Activated T-cell treated with anti-CD3 and anti-CD28 coated beads, Interleukin-2, amount 50 U/mL, for 4 hours (primary cell): Measurements from ENCODE around the gene NR4A1. TPM values are rescaled to one million over a fixed set of nuclear protein-coding genes. Genes with fewer than 3 reads are reported as not detected.

Experiments used
- ATAC-seq, 2 donors: fragments of 200-7000 bp; cut with Tn5 transposase; one replicate each; pipeline ENCODE4 v1.10.0; 2021
- DNase-seq: peaks from one replicate; pipeline ENCODE4 v3.0.0-alpha.2; 2020
- H3K27me3 Mint-ChIP-seq: one replicate; pipeline ENCODE4 v1.8.0; 2021; ENCODE audit warnings: low read depth, mixed read lengths
- H3K36me3 Mint-ChIP-seq: one replicate; pipeline ENCODE4 v1.8.0; 2022; ENCODE audit warnings: mixed read lengths; ENCODE audit not compliant: insufficient read depth
- H3K4me1 Mint-ChIP-seq: one replicate; pipeline ENCODE4 v1.8.0; 2021; ENCODE audit warnings: low read depth, mixed read lengths
- H3K4me3 Mint-ChIP-seq: one replicate; pipeline ENCODE4 v1.8.0; 2021; ENCODE audit warnings: mild to moderate bottlenecking, moderate library complexity, mixed read lengths
- H3K9me3 Mint-ChIP-seq: one replicate; pipeline ENCODE4 v1.8.0; 2021; ENCODE audit warnings: mixed read lengths
- total RNA-seq, 3 donors: library from RNA; stranded (reverse); gene quantifications; one replicate each; pipeline ENCODE4 v1.2.1, GENCODE V29; 2021

NR4A1 gene
- total RNA-seq, 3 donors from 2014 or later, result 26.0 to 34.5 (median 31.3) TPM

- DNase-seq (no peak), ATAC-seq (no peak)
- Mint-ChIP-seq H3K36me3 (peaks cover 13% of the 10 kb centered on the region), H3K27me3 (peaks cover 7% of the 10 kb centered on the region), H3K4me3 (no peak overlapping the region), H3K9me3 (no peaks in the 10 kb centered on the region), H3K4me1 (peaks cover 10% of the 10 kb centered on the region)
Measured at GRCh38 chr12:52082026-52082668, 30.9 kb downstream of the NR4A1 start.

DNA sequence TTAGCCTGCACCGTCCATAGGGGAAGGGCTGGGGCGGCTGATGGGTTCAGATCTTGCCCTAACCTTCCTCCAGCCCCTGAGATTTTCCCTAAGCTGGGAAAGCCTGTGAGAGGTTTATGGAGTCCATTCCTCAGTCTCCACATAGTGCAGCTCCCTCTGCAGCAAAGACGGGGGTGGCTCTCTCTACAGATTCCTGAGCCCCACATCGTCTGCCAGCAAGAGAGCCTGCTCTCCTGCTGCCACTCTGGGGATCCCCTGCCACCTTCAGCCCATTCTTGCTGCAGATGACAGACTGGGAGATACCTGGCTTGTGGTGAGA is 31.4 kb downstream of the NR4A1 start:
- Mint-ChIP-seq H3K4me1 (peaks cover 10% of the 10 kb centered on the region), H3K4me3 (no peak overlapping the region), H3K36me3 (peaks cover 13% of the 10 kb centered on the region), H3K9me3 (no peaks in the 10 kb centered on the region), H3K27me3 (peaks cover 11% of the 10 kb centered on the region)
- DNase-seq (no peak), ATAC-seq (no peak)

DNA sequence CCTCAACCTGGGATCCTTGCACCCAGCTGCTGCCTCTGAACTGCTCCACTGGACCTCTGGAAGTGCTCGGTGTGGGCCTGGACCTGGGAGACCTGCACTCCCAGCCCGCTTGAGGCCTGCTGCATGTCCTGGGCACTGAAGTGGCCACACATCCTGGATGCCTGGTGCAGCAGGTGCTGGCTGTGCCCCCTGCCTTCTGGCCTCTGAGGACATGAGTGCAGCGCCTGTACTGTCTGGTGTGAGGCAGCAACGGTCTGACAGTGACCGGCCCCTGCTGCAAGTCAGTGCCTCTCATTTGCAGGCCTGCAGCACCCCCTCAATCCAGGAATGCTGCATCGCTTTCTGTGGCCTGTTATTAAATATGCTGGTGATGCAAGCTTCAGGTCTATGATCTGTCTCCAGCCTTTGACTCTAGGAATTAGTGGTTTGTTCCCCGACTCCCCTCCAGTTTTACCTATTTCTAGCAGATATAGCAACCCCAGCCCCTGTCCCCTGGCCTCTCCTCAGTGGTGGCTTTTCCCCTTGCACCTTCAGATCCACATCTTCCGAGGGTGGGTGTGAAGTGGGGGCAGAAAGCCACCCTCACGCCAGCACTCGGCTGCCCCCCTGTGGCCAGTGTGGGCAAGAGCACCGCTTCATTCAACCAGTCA is 31.9 kb downstream of the NR4A1 start:
- peaks cover 8% of the 10 kb centered on the region for H3K4me1 Mint-ChIP-seq
- H3K9me3 Mint-ChIP-seq, result no peaks in the 10 kb centered on the region
- no peak overlapping the region for H3K4me3 Mint-ChIP-seq
- ATAC-seq (peak; percentile 78 to 81), DNase-seq (peak; percentile 72)
- H3K36me3 Mint-ChIP-seq, result peaks cover 8% of the 10 kb centered on the region
- H3K27me3 Mint-ChIP-seq, result peaks cover 16% of the 10 kb centered on the region

- DNase-seq, result no peak
- no peaks in the 10 kb centered on the region for H3K9me3 Mint-ChIP-seq
- H3K27me3 Mint-ChIP-seq, result peaks cover 19% of the 10 kb centered on the region
- no peak for ATAC-seq
- H3K4me1 Mint-ChIP-seq, result peaks cover 8% of the 10 kb centered on the region
- H3K4me3 Mint-ChIP-seq, result no peak overlapping the region
- peaks cover 5% of the 10 kb centered on the region for H3K36me3 Mint-ChIP-seq
Measured at GRCh38 chr12:52083638-52083996, 32.4 kb downstream of the NR4A1 start.

DNA sequence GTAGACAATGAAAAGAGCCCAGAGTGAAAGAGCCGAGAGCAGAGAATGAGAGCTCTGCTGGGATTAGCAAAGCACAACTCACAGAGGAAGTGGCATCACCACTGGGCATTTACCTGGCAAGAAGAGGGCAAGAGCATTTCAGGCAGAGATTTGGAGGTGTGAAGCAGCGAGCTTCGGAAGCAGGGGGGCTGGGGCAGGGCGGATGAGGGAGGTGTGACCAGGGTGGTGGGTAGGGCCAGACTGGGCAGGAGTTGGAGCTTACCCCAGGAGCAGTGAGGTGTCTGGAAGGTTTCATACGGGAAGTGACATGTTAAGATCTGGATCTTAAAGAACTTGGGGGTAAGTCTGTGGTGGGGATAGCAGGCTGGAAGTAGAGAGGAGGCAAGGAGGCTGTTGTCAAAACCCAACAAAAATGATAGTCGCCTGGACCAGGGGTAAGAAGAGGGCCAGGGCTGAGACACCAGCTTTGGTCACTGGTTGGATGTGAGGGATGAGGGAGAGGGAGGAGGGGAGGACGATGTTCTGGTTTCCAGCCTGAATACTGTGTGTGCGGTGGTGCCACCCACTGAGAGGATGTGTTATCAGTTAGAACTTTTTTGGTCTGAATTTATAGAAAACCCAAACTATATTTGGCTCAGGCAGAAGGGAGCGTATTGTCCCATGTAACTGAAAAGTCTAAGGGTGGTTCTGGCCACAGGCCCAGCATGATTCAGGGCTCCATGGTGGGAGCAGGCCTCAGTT is 33.4 kb downstream of the NR4A1 start:
- Mint-ChIP-seq H3K4me1 (peaks cover 8% of the 10 kb centered on the region), H3K9me3 (no peaks in the 10 kb centered on the region), H3K4me3 (no peak overlapping the region), H3K27me3 (peaks cover 26% of the 10 kb centered on the region), H3K36me3 (no peaks in the 10 kb centered on the region)
- ATAC-seq, result no peak
- DNase-seq, result no peak

DNA sequence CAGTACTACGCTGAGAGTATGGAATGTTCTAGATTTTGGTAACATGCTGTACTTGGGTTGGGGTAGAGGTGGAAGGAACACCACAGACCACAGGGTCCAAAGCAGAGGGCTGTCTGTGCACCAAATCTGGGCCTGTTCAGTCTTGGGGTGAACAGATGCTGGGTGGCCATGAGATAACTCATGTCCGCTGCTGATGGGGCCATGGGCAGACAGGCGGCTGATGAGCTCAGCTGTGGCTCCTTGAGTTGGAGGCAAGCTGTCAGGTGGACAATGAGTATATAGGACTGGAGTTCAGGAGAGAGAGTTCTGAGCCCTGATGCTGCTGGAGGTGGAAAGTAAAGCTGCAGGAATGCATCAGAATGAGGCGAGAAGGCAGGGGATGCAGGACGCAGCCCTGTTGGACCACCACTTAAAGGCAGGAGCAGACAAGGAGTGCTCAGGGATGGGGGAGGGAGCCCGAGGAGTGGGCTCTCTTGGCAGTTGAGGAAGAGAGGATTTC is 34.5 kb downstream of the NR4A1 start:
- ATAC-seq (no peak), DNase-seq (no peak)
- no peak overlapping the region for H3K4me3 Mint-ChIP-seq
- H3K4me1 Mint-ChIP-seq, result peaks cover 8% of the 10 kb centered on the region
- peaks cover 35% of the 10 kb centered on the region for H3K27me3 Mint-ChIP-seq
- no peaks in the 10 kb centered on the region for H3K9me3 Mint-ChIP-seq
- no peaks in the 10 kb centered on the region for H3K36me3 Mint-ChIP-seq

DNA sequence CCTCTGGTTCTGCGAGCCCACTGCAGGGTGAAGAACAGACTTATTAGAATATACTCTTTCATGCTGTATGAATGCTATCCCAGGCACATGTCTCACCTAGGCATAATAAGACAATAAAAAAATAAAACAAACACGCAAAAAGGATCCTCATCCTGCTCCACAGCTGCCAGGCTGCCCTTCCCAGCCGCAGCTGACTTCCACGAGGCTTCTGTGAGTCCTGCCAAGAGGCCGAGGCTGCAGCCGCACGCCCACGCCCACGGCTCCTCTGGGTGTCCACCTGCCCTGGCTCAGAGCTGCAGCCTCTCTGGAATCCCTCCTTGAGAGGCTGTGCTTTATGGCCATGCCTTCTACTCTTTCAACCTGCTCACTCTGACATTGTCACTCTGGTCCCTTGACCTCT is 35.1 kb downstream of the NR4A1 start:
- H3K36me3 Mint-ChIP-seq, result no peaks in the 10 kb centered on the region
- DNase-seq, result no peak
- ATAC-seq, result no peak
- peaks cover 8% of the 10 kb centered on the region for H3K4me1 Mint-ChIP-seq
- H3K4me3 Mint-ChIP-seq, result no peak overlapping the region
- H3K9me3 Mint-ChIP-seq, result no peaks in the 10 kb centered on the region
- peaks cover 41% of the 10 kb centered on the region for H3K27me3 Mint-ChIP-seq

- DNase-seq, result no peak
- Mint-ChIP-seq H3K27me3 (peaks cover 44% of the 10 kb centered on the region), H3K36me3 (no peaks in the 10 kb centered on the region), H3K9me3 (no peaks in the 10 kb centered on the region), H3K4me1 (peaks cover 2% of the 10 kb centered on the region), H3K4me3 (no peak overlapping the region)
- ATAC-seq, result no peak
Measured at GRCh38 chr12:52086944-52087835, 35.9 kb downstream of the NR4A1 start.

DNA sequence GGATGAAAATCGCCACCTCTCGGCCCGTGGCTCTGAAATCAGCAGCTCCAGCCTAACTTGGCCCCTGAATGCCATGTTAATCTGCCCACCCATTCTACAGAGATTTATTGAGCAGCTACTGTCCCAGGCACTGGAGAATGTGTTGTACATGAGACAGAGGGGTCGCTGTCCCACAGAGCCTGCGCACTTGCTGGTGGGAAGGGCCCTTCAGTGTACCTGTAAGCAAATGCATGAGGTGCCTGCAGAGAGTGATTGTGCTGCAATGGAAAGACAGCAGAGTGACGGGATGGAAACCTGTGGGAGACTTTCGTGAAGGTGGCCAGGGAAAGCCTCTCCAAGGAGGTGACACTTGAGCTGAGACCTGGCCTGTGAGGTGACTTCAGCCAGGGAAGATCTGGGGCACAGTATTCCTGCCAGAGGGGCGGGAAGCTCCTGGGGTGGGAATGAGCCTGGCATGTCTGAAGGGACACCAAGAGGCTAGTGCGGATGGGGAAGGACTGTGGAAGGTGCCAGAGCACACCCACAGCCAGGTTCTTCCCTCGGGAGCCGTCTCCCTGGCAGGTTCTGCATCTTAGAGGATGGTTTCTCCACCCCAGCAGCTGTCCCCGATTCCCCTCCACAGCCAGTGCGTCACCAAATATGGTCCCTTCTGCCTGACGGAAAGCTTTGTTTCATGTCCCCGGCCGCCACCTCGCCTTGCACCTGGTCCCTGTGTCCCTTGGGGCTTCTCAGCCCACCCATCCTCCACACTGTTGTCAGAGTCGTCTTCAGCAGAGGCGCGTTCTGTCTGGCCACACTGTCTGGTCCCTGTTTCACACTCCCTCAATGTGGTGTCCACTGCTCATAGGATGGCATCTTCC is 36.9 kb downstream of the NR4A1 start:
- no peak for DNase-seq
- peaks cover 44% of the 10 kb centered on the region for H3K27me3 Mint-ChIP-seq
- no peaks in the 10 kb centered on the region for H3K9me3 Mint-ChIP-seq
- ATAC-seq, result no peak
- H3K4me3 Mint-ChIP-seq, result no peak overlapping the region
- no peaks in the 10 kb centered on the region for H3K36me3 Mint-ChIP-seq
- H3K4me1 Mint-ChIP-seq, result peaks cover 2% of the 10 kb centered on the region

DNA sequence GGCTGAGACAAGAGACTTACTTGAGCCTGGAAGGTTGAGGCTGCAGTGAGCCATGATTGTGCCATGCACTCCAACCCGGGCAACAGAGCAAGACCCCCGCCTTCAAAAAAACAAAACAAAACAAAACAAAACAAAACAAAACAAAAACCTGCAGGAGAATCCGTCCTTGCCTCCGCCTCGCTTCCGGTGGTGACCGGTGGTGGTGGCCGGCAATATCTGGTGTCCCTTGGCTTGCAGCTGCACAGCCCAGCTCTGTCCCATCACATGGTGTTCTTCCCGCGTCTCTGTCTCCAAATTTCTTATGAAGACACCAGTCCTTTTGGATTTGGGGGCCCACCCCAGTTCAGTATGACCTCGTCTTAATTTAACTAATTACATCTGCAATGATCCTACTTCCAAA is 38.2 kb downstream of the NR4A1 start:
- H3K9me3 Mint-ChIP-seq, result no peaks in the 10 kb centered on the region
- H3K36me3 Mint-ChIP-seq, result no peaks in the 10 kb centered on the region
- DNase-seq, result no peak
- H3K4me1 Mint-ChIP-seq, result no peaks in the 10 kb centered on the region
- ATAC-seq, result no peak
- H3K27me3 Mint-ChIP-seq, result peaks cover 47% of the 10 kb centered on the region
- H3K4me3 Mint-ChIP-seq, result no peak overlapping the region

- Mint-ChIP-seq H3K4me3 (no peak overlapping the region), H3K36me3 (no peaks in the 10 kb centered on the region), H3K9me3 (no peaks in the 10 kb centered on the region), H3K27me3 (peaks cover 49% of the 10 kb centered on the region), H3K4me1 (no peaks in the 10 kb centered on the region)
- DNase-seq (no peak), ATAC-seq (no peak)
Measured at GRCh38 chr12:52090291-52090690, 39.0 kb downstream of the NR4A1 start.

DNA sequence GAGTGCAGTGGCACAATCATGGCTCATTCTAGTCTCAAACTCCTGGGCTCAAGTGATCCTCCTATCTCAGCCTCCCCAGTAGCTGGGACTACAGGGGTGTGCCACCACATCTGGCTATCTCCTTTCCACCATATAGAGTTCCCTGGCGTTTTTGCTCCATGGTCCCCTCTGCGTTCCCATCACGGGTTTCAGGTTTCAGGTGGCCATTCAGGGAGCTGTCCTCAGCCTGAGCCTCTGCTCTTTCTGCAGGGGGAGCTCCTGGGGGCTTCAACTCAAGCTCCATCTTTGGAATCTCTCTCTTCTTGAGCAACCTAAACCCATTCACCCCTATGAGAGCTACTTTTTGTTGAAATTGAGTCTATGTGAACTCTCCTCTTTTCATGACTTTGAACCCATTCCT is 39.8 kb downstream of the NR4A1 start:
- H3K4me1 Mint-ChIP-seq, result no peaks in the 10 kb centered on the region
- no peak overlapping the region for H3K4me3 Mint-ChIP-seq
- DNase-seq (no peak), ATAC-seq (no peak)
- no peaks in the 10 kb centered on the region for H3K36me3 Mint-ChIP-seq
- no peaks in the 10 kb centered on the region for H3K9me3 Mint-ChIP-seq
- H3K27me3 Mint-ChIP-seq, result peaks cover 52% of the 10 kb centered on the region

- peaks cover 53% of the 10 kb centered on the region for H3K27me3 Mint-ChIP-seq
- ATAC-seq (no peak), DNase-seq (no peak)
- no peaks in the 10 kb centered on the region for H3K4me1 Mint-ChIP-seq
- no peak overlapping the region for H3K4me3 Mint-ChIP-seq
- no peaks in the 10 kb centered on the region for H3K9me3 Mint-ChIP-seq
- no peaks in the 10 kb centered on the region for H3K36me3 Mint-ChIP-seq
Measured at GRCh38 chr12:52091869-52092268, 40.6 kb downstream of the NR4A1 start.
